Endothelial cell of umbilical vein (primary cell): Measurements from ENCODE around the gene FBXL2. TPM values are rescaled to one million over a fixed set of nuclear protein-coding genes. Genes with fewer than 3 reads are reported as not detected.

ENCODE experiments used
- BruUV-seq: library from RNA; stranded (reverse); fragments of 400-500 nt; replicated peaks from 2 replicates; lab custom pipeline; 2021; lab: Mats Ljungman, UMichigan
- CTCF ChIA-PET: fragments of 300-600, 350-600 bp; sonication (Branson Sonifier 250); formaldehyde crosslinking; loops from one replicate; lab custom pipeline; 2021; ENCODE audit warnings: antibody characterized with exemption, inconsistent platforms; lab: Charles Lee
- POLR2A ChIA-PET: fragments of 300-600, 350-600 bp; sonication (Branson Sonifier 250); formaldehyde crosslinking; loops from one replicate; lab custom pipeline; 2021; ENCODE audit warnings: antibody characterized with exemption, inconsistent platforms; lab: Charles Lee
- DNase-seq: peaks from one replicate; pipeline ENCODE4 v3.0.0-alpha.2; 2011; ENCODE audit warnings: low read depth, low spot score
- FAIRE-seq: peaks from 2 replicates; lab custom pipeline; 2011; peaks lifted over from hg19 to GRCh38; lab: Jason Lieb, UNC
- H2AFZ ChIP-seq: 2 replicates; pipeline ENCODE4 v1.6.0; 2012; ENCODE audit warnings: low read depth, low read length, control low read depth, inconsistent platforms
- H3K27ac ChIP-seq: 2 replicates; pipeline ENCODE4 v1.5.1; 2011; ENCODE audit warnings: low read depth, mild to moderate bottlenecking, control low read depth, low read length, moderate library complexity; ENCODE audit not compliant: insufficient read depth
- H3K27me3 ChIP-seq, 2 experiments: 2 replicates each; pipeline versions ENCODE4 v1.6.0 to v1.6.1; 2011; ENCODE audit warnings: low read length in 2 of 2, mixed read lengths in 1 of 2; ENCODE audit not compliant: control insufficient read depth in 2 of 2, insufficient read depth in 2 of 2
- H3K36me3 ChIP-seq, 2 experiments: 2 replicates in 1 of 2; 3 replicates in 1 of 2; pipeline ENCODE4 v1.5.1; 2011; ENCODE audit warnings: low read length in 2 of 2, mild to moderate bottlenecking in 1 of 2, moderate library complexity in 1 of 2; ENCODE audit not compliant: control insufficient read depth in 2 of 2, insufficient read depth in 2 of 2; ENCODE audit errors: extremely low read depth in 1 of 2
- H3K4me1 ChIP-seq: 3 replicates; pipeline ENCODE4 v1.5.1; 2011; ENCODE audit warnings: mild to moderate bottlenecking, low read length; ENCODE audit not compliant: control insufficient read depth, insufficient read depth; ENCODE audit errors: extremely low read depth
- H3K4me2 ChIP-seq: 2 replicates; pipeline ENCODE4 v1.6.1; 2011; ENCODE audit warnings: low read length, control low read depth, mixed read lengths; ENCODE audit not compliant: insufficient read depth
- H3K4me3 ChIP-seq, 3 experiments: fragments of 200-600 bp in 1 of 3; sonication (generic), shearing (Covaris generic) in 1 of 3; replicated peaks in 1 of 3; 2 replicates each; pipeline ENCODE4 v1.5.1; 2011 to 2016; ENCODE audit warnings: control low read depth in 3 of 3, low read length in 3 of 3, mild to moderate bottlenecking in 2 of 3, inconsistent platforms in 1 of 3, low read depth in 1 of 3, moderate library complexity in 1 of 3; ENCODE audit not compliant: insufficient read depth in 1 of 3
- H3K79me2 ChIP-seq: 2 replicates; pipeline ENCODE4 v1.6.0; 2012; ENCODE audit warnings: low read length, inconsistent platforms; ENCODE audit not compliant: control insufficient read depth, insufficient read depth
- H3K9ac ChIP-seq: replicated peaks from 2 replicates; pipeline ENCODE3; 2011; ENCODE audit warnings: low read length, control low read depth; ENCODE audit not compliant: insufficient read depth; ENCODE audit errors: extremely low read depth
- H3K9me1 ChIP-seq: replicated peaks from 3 replicates; pipeline ENCODE4 v1.6.0; 2011; ENCODE audit warnings: mild to moderate bottlenecking, low read length; ENCODE audit not compliant: control insufficient read depth, insufficient read depth; ENCODE audit errors: extremely low read depth
- H3K9me3 ChIP-seq: replicated peaks from 2 replicates; pipeline ENCODE4 v1.5.1; 2012; ENCODE audit warnings: low read length, inconsistent platforms; ENCODE audit not compliant: control insufficient read depth, insufficient read depth
- H4K20me1 ChIP-seq: replicated peaks from 2 replicates; pipeline ENCODE3; 2011; ENCODE audit warnings: mild to moderate bottlenecking, low read length; ENCODE audit not compliant: control insufficient read depth, insufficient read depth; ENCODE audit errors: extremely low read depth
- CTCF ChIP-seq, 2 donors: IDR thresholded peaks; 1 replicate in 1 of 2; 2 replicates in 1 of 2; pipeline ENCODE4 v1.5.1; 2011; ENCODE audit warnings: low read length in 2 of 2, mild to moderate bottlenecking in 2 of 2, moderate library complexity in 2 of 2, control low read depth in 1 of 2, inconsistent platforms in 1 of 2, low read depth in 1 of 2; ENCODE audit not compliant: insufficient read depth in 1 of 2; ENCODE audit errors: extremely low read depth in 1 of 2
- EZH2 ChIP-seq: IDR thresholded peaks from 2 replicates; pipeline ENCODE4 v1.6.1; 2012; ENCODE audit warnings: borderline replicate concordance, low read depth, mild to moderate bottlenecking, moderate library complexity, low read length, inconsistent platforms; ENCODE audit not compliant: severe bottlenecking
- FOS ChIP-seq: IDR thresholded peaks from 2 replicates; pipeline ENCODE4 v1.6.1; 2011; ENCODE audit warnings: mild to moderate bottlenecking, low read length, moderate library complexity, borderline replicate concordance; ENCODE audit not compliant: insufficient read depth
- GATA2 ChIP-seq: IDR thresholded peaks from 2 replicates; pipeline ENCODE4 v1.7.0; 2011; ENCODE audit warnings: low read depth, mild to moderate bottlenecking, moderate library complexity, mixed read lengths, low read length; ENCODE audit not compliant: insufficient read length, insufficient read depth
- MAX ChIP-seq: IDR thresholded peaks from 2 replicates; pipeline ENCODE4 v1.6.1; 2011; ENCODE audit not compliant: insufficient read depth, insufficient read length
- MYC ChIP-seq: IDR thresholded peaks from one replicate; pipeline ENCODE4 v1.6.1; 2011; ENCODE audit warnings: mild to moderate bottlenecking, low read depth, low read length
- POLR2A ChIP-seq: IDR thresholded peaks from 2 replicates; pipeline ENCODE4 v1.6.1; 2012; ENCODE audit warnings: low read depth, mild to moderate bottlenecking, control low read depth, low read length
- dilution Hi-C: fragments of 300-500 bp; cut with MboI; formaldehyde crosslinking; loops from one replicate; pipeline ENCODE4 v1.15.0; 2019; ENCODE audit warnings: low sequenced_read_pairs; ENCODE audit not compliant: extremely low pct_ligation_motif_present
- intact Hi-C: fragments of 100-400 bp; cut with micrococcal nuclease; formaldehyde crosslinking; loops from one replicate; pipeline ENCODE4 v1.10.0; 2022
- polyA plus RNA-seq, 4 experiments: library from polyadenylated mRNA; depleted of rRNA in 3 of 4; stranded (reverse) in 3 of 4; unstranded in 1 of 4; fragments of >200 nt; gene quantifications; 2 replicates each; pipeline versions ENCODE4 v1.2.1 to v1.2.3, GENCODE V29; 2011 to 2012; ENCODE audit warnings: missing spikeins in 1 of 4
- total RNA-seq: library from RNA; stranded (reverse); gene quantifications from 2 replicates; pipeline ENCODE4 v1.2.3, GENCODE V29; 2021

The FBXL2 gene
- total and polyA plus RNA-seq, 2 donors (not counting 3 experiments of a cell fraction or from before 2014, with no cell fraction given): 21.7 to 44.7 TPM

GRCh38 chr3:33430571-33430970, 153.3 kb downstream of the FBXL2 start:
- no peak for FAIRE-seq
- peaks cover 14% of the 10 kb centered on the region for H4K20me1 ChIP-seq

GRCh38 chr3:33433843-33434242, 156.6 kb downstream of the FBXL2 start:
- POLR2A ChIA-PET: no interaction called here
- BruUV-seq: no TSS peak
- peaks cover 99% of the 10 kb centered on the region for H3K79me2 ChIP-seq
- no peaks in the 10 kb centered on the region for H3K36me3 ChIP-seq
- no peak overlapping the region for H3K27ac ChIP-seq
- H3K9me3 ChIP-seq: no peaks in the 10 kb centered on the region
- no peaks in the 10 kb centered on the region for H3K27me3 ChIP-seq
- FAIRE-seq (no peak), DNase-seq (no peak)
- no peaks in the 10 kb centered on the region for H3K9me1 ChIP-seq
- TF ChIP-seq MAX (no peak), POLR2A (no peak), GATA2 (no peak), MYC (no peak), FOS (no peak), CTCF (IDR thresholded peaks at IDR 0.05; ENCODE audit: extremely low read depth in 1 of 2, insufficient read depth in 1 of 2, low read depth in 1 of 2, low read length in 2 of 2) (no peak), EZH2 (no peak)
- no peak overlapping the region for H3K4me3 ChIP-seq
- no peak overlapping the region for H2AFZ ChIP-seq
- H3K4me2 ChIP-seq: no peak overlapping the region
- peaks cover 17% of the 10 kb centered on the region for H3K4me1 ChIP-seq
- peaks cover 14% of the 10 kb centered on the region for H4K20me1 ChIP-seq
- H3K9ac ChIP-seq: no peak overlapping the region
- CTCF ChIA-PET: interaction anchor here (0.7 to 1.4 kb wide), 2 partner anchors 12 to 28 kb away, joined by 3 to 4 read pairs; no protein-coding TSS in a partner anchor
- dilution Hi-C loops (no loop called here), intact Hi-C loops (no loop called here)

More at GRCh38 chr3:33430571-33430970, 153.3 kb downstream of the FBXL2 start:
- no peak overlapping the region for H3K9ac ChIP-seq
- BruUV-seq: no TSS peak
- H3K4me1 ChIP-seq: no peaks in the 10 kb centered on the region
- ChIA-PET CTCF (interaction anchor here (1.0 to 1.2 kb wide), 2 partner anchors 10 to 40 kb away, joined by 3 to 5 read pairs; no protein-coding TSS in a partner anchor), POLR2A (no interaction called here)
- H3K27me3 ChIP-seq: no peaks in the 10 kb centered on the region
- H2AFZ ChIP-seq: no peak overlapping the region
- H3K79me2 ChIP-seq: peaks cover 98% of the 10 kb centered on the region
- no peaks in the 10 kb centered on the region for H3K9me1 ChIP-seq
- intact Hi-C loops: no loop called here
- no peak for DNase-seq
- H3K4me2 ChIP-seq: no peak overlapping the region
- no peak overlapping the region for H3K4me3 ChIP-seq
- no peaks in the 10 kb centered on the region for H3K36me3 ChIP-seq
- dilution Hi-C loops: no loop called here
- TF ChIP-seq MYC: no peak
- no peaks in the 10 kb centered on the region for H3K9me3 ChIP-seq
- H3K27ac ChIP-seq: no peak overlapping the region
